PC-9 (cell line): ENCODE data around the gene ANKLE1.
A peak's percentile ranks its signal among the peaks of the same experiment; 100 is the strongest.

Source experiments
- EZH2 ChIP-seq: fragments of 200-600 bp; sonication (generic); IDR thresholded peaks from 2 replicates; pipeline ENCODE4 v1.8.0; 2017; ENCODE audit warnings: antibody characterized with exemption, low read depth
- TF ChIP-seq, protein P1 (sequence below): fragments of 200-600 bp; sonication (generic); conservative IDR thresholded peaks from 2 replicates; pipeline ENCODE4 v1.6.1; 2017; ENCODE audit warnings: mixed run types, antibody characterized with exemption, mild to moderate bottlenecking, moderate library complexity

DNA sequence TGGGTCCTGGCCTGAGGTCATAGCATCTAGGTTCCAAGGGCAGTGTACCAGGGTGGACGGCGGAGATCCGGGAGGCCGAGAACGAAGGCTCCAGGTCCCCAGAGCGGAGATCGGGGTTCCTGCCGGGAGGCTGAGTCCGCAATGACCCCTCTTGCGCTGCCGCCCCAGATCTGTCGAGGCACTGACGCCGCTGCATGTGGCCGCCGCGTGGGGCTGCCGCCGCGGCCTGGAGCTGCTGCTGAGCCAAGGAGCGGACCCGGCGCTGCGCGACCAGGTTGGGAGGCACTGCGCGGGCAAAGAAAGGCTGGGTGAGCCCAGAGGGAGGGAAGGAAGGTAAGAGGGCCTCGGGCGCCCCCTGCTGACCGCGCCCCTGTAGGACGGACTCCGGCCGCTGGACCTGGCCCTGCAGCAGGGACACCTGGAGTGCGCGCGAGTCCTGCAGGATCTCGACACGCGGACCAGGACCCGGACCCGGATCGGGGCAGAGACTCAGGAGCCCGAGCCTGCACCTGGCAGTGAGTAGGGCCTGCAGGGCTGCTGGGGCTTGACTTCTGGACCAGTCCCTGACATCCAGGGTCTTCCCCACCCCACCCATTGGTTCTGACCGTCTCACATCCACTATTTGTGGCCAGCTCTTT is 906 bp downstream of the ANKLE1 start:
- TF ChIP-seq, protein P1, sequence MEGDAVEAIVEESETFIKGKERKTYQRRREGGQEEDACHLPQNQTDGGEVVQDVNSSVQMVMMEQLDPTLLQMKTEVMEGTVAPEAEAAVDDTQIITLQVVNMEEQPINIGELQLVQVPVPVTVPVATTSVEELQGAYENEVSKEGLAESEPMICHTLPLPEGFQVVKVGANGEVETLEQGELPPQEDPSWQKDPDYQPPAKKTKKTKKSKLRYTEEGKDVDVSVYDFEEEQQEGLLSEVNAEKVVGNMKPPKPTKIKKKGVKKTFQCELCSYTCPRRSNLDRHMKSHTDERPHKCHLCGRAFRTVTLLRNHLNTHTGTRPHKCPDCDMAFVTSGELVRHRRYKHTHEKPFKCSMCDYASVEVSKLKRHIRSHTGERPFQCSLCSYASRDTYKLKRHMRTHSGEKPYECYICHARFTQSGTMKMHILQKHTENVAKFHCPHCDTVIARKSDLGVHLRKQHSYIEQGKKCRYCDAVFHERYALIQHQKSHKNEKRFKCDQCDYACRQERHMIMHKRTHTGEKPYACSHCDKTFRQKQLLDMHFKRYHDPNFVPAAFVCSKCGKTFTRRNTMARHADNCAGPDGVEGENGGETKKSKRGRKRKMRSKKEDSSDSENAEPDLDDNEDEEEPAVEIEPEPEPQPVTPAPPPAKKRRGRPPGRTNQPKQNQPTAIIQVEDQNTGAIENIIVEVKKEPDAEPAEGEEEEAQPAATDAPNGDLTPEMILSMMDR = peak; percentile 95
- no peak for TF ChIP-seq EZH2
